CD4-positive, alpha-beta T cell treated with Interleukin-12 subunit alpha and Interleukin-12 subunit beta, for 1 hour (primary cell): Measurements from ENCODE around the gene BAG1.
A peak's percentile ranks its signal among the peaks of the same experiment; 100 is the strongest.

Source experiments
- DNase-seq: peaks from one replicate; pipeline ENCODE4 v3.0.0-alpha.2; 2020

Gene BAG1

DNA sequence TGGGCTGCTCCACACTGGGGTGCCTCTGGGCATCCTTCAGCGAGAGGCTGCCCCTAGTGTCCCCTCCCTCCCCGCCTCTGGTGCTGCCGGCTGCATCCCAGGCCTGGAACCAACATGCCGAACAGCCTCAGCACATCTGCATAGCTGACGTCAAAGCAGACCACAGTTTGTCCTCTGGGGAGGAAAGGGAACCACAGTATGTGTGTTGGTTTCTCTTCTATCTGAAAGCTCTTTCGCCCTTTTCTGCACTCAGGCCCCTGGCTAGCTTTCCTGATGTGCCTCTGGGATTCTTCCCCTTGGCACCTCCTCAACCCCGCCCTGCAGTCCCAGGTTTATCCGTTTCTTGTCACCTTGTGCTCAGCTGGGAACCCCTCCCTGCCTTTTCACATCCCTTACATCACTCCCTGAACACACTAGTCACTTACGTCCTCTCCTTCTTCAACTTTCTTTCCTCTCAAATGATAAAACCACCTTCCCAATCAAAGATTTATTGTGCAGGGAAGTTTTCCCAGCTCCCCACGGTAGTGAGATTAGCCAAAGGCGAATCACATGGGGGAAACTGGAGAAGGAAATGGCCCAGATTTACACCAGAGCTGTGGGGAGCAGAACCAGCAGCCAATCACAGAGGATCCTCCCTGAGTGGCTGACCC, 61.8 kb downstream of the BAG1 start:
- DNase-seq = peak; percentile 26
